Measurements from ENCODE around the gene ACOT9.
"Not testable (repeated sequence)": the region's sequence is repeated elsewhere in the genome, so short reads cannot be mapped to it uniquely, and the experiment has no call there.

ACOT9 gene

GRCh38 chrX:23765868-23766267 lies 22.8 kb upstream of the ACOT9 start:
- DNase-seq = no peak

- no peak for DNase-seq
These were observed 22.4 kb upstream of the ACOT9 start for GRCh38 chrX:23765449-23765848.

GRCh38 chrX:23764188-23764984 lies 21.3 kb upstream of the ACOT9 start:
- no peak for DNase-seq

- no peak for DNase-seq
These were observed 16.7 kb upstream of the ACOT9 start for GRCh38 chrX:23759821-23760220.

- DNase-seq = no peak
These were observed 13.1 kb upstream of the ACOT9 start for GRCh38 chrX:23756165-23756564.

GRCh38 chrX:23754664-23755063 lies 11.6 kb upstream of the ACOT9 start:
- no peak for DNase-seq

GRCh38 chrX:23752740-23753415 lies 9.8 kb upstream of the ACOT9 start:
- no peak for DNase-seq

- DNase-seq = no peak
These were observed 6.5 kb upstream of the ACOT9 start for GRCh38 chrX:23749576-23749975.

- no peak for DNase-seq
These were observed 6.1 kb upstream of the ACOT9 start for GRCh38 chrX:23749129-23749528.

GRCh38 chrX:23745786-23746185 lies 2.7 kb upstream of the ACOT9 start:
- DNase-seq = no peak

- DNase-seq = not testable (repeated sequence)
These were observed 521 bp upstream of the ACOT9 start for GRCh38 chrX:23743623-23743971.

- DNase-seq = no peak
These were observed 841 bp downstream of the ACOT9 start for GRCh38 chrX:23742174-23742696.

- DNase-seq = no peak
These were observed 5.7 kb downstream of the ACOT9 start for GRCh38 chrX:23737413-23737812.

- DNase-seq = no peak
These were observed 7.0 kb downstream of the ACOT9 start for GRCh38 chrX:23736030-23736429.

GRCh38 chrX:23732704-23733103 lies 10.4 kb downstream of the ACOT9 start:
- DNase-seq = no peak

GRCh38 chrX:23731951-23732350 lies 11.1 kb downstream of the ACOT9 start:
- no peak for DNase-seq

GRCh38 chrX:23729214-23729613 lies 13.9 kb downstream of the ACOT9 start:
- no peak for DNase-seq

GRCh38 chrX:23727206-23727605 lies 15.9 kb downstream of the ACOT9 start:
- DNase-seq = no peak

GRCh38 chrX:23726191-23726590 lies 16.9 kb downstream of the ACOT9 start:
- peak; percentile 48 for DNase-seq

GRCh38 chrX:23720117-23720677 lies 22.9 kb downstream of the ACOT9 start:
- no peak for DNase-seq

GRCh38 chrX:23705235-23705634 lies 37.8 kb downstream of the ACOT9 start:
- DNase-seq = no peak

GRCh38 chrX:23704673-23705206 lies 38.3 kb downstream of the ACOT9 start:
- no peak for DNase-seq

- DNase-seq = peak; percentile 37
These were observed 43.4 kb downstream of the ACOT9 start for GRCh38 chrX:23699636-23700194.
